Measurements from ENCODE around the gene CGB5.
"Not testable (repeated sequence)": the region's sequence is repeated elsewhere in the genome, so short reads cannot be mapped to it uniquely, and the experiment has no call there.

The CGB5 gene

GRCh38 chr19:49056902-49057596, 13.4 kb downstream of the CGB5 start:
- DNase-seq (ENCODE audit: extremely low read depth in 1 of 2, low read depth in 1 of 2), result not testable (repeated sequence)

GRCh38 chr19:49057636-49058234, 14.1 kb downstream of the CGB5 start, which contains the start of gene CGB7:
CGB7 (minus strand) TSS chr19:49057749; CDS start chr19:49055375, 2,374 bp downstream.
- no peak for DNase-seq (ENCODE audit: extremely low read depth in 1 of 2, low read depth in 1 of 2)

GRCh38 chr19:49058562-49058961, 14.9 kb downstream of the CGB5 start:
- no peak for DNase-seq (ENCODE audit: extremely low read depth in 1 of 2, low read depth in 1 of 2)

- no peak for DNase-seq (ENCODE audit: extremely low read depth in 1 of 2, low read depth in 1 of 2)
Observed at GRCh38 chr19:49059053-49059452, 15.4 kb downstream of the CGB5 start.

- no peak for DNase-seq (ENCODE audit: extremely low read depth in 1 of 2, low read depth in 1 of 2)
Observed at GRCh38 chr19:49061000-49061399, 17.4 kb downstream of the CGB5 start.

GRCh38 chr19:49061445-49061844, 17.8 kb downstream of the CGB5 start:
- DNase-seq (ENCODE audit: extremely low read depth in 1 of 2, low read depth in 1 of 2), result no peak

GRCh38 chr19:49064029-49064629, 20.5 kb downstream of the CGB5 start:
- DNase-seq (ENCODE audit: extremely low read depth in 1 of 2, low read depth in 1 of 2), result no peak

- DNase-seq (ENCODE audit: extremely low read depth in 1 of 2, low read depth in 1 of 2), result no peak
Observed at GRCh38 chr19:49064768-49065611, 21.3 kb downstream of the CGB5 start, which contains the start of gene NTF4. NTF4 (minus strand) TSS chr19:49064818; CDS start chr19:49061997, 2,821 bp downstream.

GRCh38 chr19:49065905-49066512, 22.4 kb downstream of the CGB5 start:
- DNase-seq (ENCODE audit: extremely low read depth in 1 of 2, low read depth in 1 of 2), result no peak

- DNase-seq (ENCODE audit: extremely low read depth in 1 of 2, low read depth in 1 of 2), result no peak
Observed at GRCh38 chr19:49067554-49067953, 23.9 kb downstream of the CGB5 start.

- DNase-seq (ENCODE audit: extremely low read depth in 1 of 2, low read depth in 1 of 2), result no peak
Observed at GRCh38 chr19:49069026-49069425, 25.4 kb downstream of the CGB5 start.

GRCh38 chr19:49070416-49070815, 26.8 kb downstream of the CGB5 start:
- no peak for DNase-seq (ENCODE audit: extremely low read depth in 1 of 2, low read depth in 1 of 2)

GRCh38 chr19:49071860-49072547, 28.4 kb downstream of the CGB5 start:
- no peak for DNase-seq (ENCODE audit: extremely low read depth in 1 of 2, low read depth in 1 of 2)

GRCh38 chr19:49073514-49074378, 30.1 kb downstream of the CGB5 start:
- DNase-seq (ENCODE audit: extremely low read depth in 1 of 2, low read depth in 1 of 2), result no peak

GRCh38 chr19:49074869-49075268, 31.2 kb downstream of the CGB5 start:
- not testable (repeated sequence) for DNase-seq (ENCODE audit: extremely low read depth in 1 of 2, low read depth in 1 of 2)

GRCh38 chr19:49080392-49080791, 36.7 kb downstream of the CGB5 start:
- DNase-seq (ENCODE audit: extremely low read depth in 1 of 2, low read depth in 1 of 2), result no peak

- no peak for DNase-seq (ENCODE audit: extremely low read depth in 1 of 2, low read depth in 1 of 2)
Observed at GRCh38 chr19:49081273-49081672, 37.6 kb downstream of the CGB5 start.

- DNase-seq (ENCODE audit: extremely low read depth in 1 of 2, low read depth in 1 of 2), result no peak
Observed at GRCh38 chr19:49084206-49085019, 40.8 kb downstream of the CGB5 start.
